SK-N-MC (cell line): ENCODE results near the gene PLXNC1.

Experiments used
- EZH2 ChIP-seq: fragments of 200-600 bp; sonication (generic); IDR thresholded peaks from one replicate; pipeline ENCODE4 v1.6.1; 2017; ENCODE audit warnings: antibody characterized with exemption
- POLR2AphosphoS5 ChIP-seq: IDR thresholded peaks from 2 replicates; pipeline ENCODE4 v1.6.1; 2012; ENCODE audit warnings: mild to moderate bottlenecking, low read depth, low read length, borderline replicate concordance

GRCh38 chr12:94336211-94336925, 188.0 kb downstream of the PLXNC1 start:
- no peak for TF ChIP-seq POLR2AphosphoS5
- TF ChIP-seq EZH2 = no peak
